Activated naive CD8-positive, alpha-beta T cell treated with anti-CD3 and anti-CD28 coated beads, Interleukin-2, amount 50 U/mL, for 24 hours (primary cell): ENCODE data around the gene MTA1.
A peak's percentile ranks its signal among the peaks of the same experiment; 100 is the strongest.

Experiments used
- ATAC-seq: fragments of 150-1000 bp; cut with Tn5 transposase; one replicate; pipeline ENCODE4 v1.10.0; 2021
- DNase-seq: peaks from one replicate; pipeline ENCODE4 v3.0.0; 2021
- H3K27ac Mint-ChIP-seq: one replicate; pipeline ENCODE4 v1.8.0; 2021; ENCODE audit warnings: mild to moderate bottlenecking, mixed read lengths
- H3K27me3 Mint-ChIP-seq: one replicate; pipeline ENCODE4 v1.8.0; 2021; ENCODE audit warnings: mixed read lengths
- H3K36me3 Mint-ChIP-seq: one replicate; pipeline ENCODE4 v1.8.0; 2021; ENCODE audit warnings: low read depth, mixed read lengths
- H3K4me1 Mint-ChIP-seq: one replicate; pipeline ENCODE4 v1.8.0; 2021; ENCODE audit warnings: mixed read lengths
- H3K4me3 Mint-ChIP-seq: one replicate; pipeline ENCODE4 v1.8.0; 2021; ENCODE audit warnings: mild to moderate bottlenecking, moderate library complexity, mixed read lengths
- H3K9me3 Mint-ChIP-seq: one replicate; pipeline ENCODE4 v1.8.0; 2021; ENCODE audit warnings: mixed read lengths

MTA1 gene

DNA sequence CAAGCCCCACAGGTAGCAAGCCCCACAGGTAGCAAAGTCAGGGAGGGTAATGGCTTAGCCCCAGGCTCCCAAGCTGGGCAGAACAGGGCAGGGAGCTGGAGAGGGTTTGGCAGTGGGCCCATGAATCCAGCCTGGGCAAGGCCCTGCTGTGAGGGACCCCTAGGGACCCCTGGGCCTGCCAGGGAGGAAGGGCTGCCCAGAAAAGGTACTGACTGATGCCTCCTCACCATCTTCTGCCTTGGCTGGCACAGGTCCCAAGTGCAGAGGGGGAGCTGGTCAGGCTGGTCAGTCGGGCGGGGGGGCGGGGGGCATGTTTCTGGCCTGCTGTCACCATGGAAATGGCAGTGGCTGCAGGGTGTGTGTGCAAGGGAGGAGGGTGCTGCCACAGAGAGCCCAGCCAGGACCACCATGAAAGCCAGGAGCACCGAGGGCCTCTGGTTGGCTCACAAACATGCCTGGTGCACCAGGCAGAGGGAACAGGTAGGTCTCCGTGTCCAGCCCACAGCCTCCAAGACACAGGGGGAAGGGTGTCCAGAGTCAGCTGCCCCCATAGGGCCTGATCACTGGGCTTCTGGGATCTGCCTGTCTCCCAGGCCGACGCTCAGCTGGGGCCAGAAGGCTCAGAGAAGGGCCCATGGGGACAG lies 53.5 kb downstream of the MTA1 start:
- peaks cover 2% of the 10 kb centered on the region for H3K36me3 Mint-ChIP-seq
- DNase-seq (no peak), ATAC-seq (no peak)
- H3K4me3 Mint-ChIP-seq, result no peak overlapping the region
- H3K27ac Mint-ChIP-seq, result no peak overlapping the region
- H3K27me3 Mint-ChIP-seq, result peaks cover 14% of the 10 kb centered on the region
- H3K9me3 Mint-ChIP-seq, result no peaks in the 10 kb centered on the region
- peaks cover 9% of the 10 kb centered on the region for H3K4me1 Mint-ChIP-seq

- DNase-seq, result peak; percentile 47
- peaks cover 2% of the 10 kb centered on the region for H3K36me3 Mint-ChIP-seq
- no peak overlapping the region for H3K4me3 Mint-ChIP-seq
- H3K27ac Mint-ChIP-seq, result no peak overlapping the region
- no peaks in the 10 kb centered on the region for H3K9me3 Mint-ChIP-seq
- peaks cover 9% of the 10 kb centered on the region for H3K4me1 Mint-ChIP-seq
- peak; percentile 37 for ATAC-seq
- peaks cover 14% of the 10 kb centered on the region for H3K27me3 Mint-ChIP-seq
Observed at GRCh38 chr14:105473677-105474482, 54.3 kb downstream of the MTA1 start.

DNA sequence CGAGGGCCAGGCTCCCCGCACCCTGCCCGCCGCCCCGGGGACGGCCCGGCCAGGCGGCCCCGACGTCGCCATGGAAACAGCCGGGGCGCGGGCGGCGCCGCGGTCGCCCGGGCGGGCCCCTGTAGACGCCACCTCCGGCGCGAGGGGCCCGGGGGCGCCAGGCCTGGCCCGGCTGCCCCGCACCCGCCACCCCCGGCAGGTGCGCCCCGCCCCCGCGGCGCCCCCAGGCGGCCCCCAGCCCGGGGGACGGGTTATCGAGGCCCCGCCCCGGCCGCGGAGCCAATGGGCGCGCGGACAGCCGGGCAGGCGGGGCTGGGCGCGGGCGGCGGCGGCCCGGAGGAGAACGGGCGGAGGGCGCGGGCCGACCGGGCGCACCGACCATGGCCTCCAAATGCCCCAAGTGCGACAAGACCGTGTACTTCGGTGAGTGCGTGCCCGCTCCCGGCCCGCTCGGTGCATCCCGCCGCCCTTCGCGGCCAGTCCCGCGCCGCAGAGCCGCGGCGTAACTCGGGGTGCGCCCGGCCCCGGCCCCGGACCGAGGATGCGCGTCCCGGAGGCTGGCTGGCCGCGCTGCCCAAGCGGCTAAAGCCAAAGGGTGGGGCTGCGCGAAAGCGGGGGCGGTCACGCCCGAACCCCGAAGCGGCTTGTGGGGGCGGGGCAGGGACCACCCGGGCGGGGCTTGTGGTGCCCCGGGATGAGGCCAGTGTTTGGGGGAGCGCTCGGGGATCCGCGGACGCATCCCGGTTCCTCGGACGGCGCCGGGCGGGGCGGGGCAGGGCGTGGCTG lies 55.0 kb downstream of the MTA1 start, which contains the start of gene CRIP2:
Gene CRIP2 (plus strand): TSS at position 339 of the 786 bp plus-strand sequence. CDS start 42 bp downstream, at position 381.
- peaks cover 2% of the 10 kb centered on the region for H3K36me3 Mint-ChIP-seq
- no peak within 1 kb of the TSS for H3K27ac Mint-ChIP-seq
- no peaks in the 10 kb centered on the region for H3K9me3 Mint-ChIP-seq
- peak within 1 kb of the TSS; percentile 32 for H3K4me3 Mint-ChIP-seq
- peaks cover 19% of the 10 kb centered on the region for H3K27me3 Mint-ChIP-seq
- peak; percentile 27 for DNase-seq
- H3K4me1 Mint-ChIP-seq, result peaks cover 9% of the 10 kb centered on the region
- ATAC-seq, result peak; percentile 25

DNA sequence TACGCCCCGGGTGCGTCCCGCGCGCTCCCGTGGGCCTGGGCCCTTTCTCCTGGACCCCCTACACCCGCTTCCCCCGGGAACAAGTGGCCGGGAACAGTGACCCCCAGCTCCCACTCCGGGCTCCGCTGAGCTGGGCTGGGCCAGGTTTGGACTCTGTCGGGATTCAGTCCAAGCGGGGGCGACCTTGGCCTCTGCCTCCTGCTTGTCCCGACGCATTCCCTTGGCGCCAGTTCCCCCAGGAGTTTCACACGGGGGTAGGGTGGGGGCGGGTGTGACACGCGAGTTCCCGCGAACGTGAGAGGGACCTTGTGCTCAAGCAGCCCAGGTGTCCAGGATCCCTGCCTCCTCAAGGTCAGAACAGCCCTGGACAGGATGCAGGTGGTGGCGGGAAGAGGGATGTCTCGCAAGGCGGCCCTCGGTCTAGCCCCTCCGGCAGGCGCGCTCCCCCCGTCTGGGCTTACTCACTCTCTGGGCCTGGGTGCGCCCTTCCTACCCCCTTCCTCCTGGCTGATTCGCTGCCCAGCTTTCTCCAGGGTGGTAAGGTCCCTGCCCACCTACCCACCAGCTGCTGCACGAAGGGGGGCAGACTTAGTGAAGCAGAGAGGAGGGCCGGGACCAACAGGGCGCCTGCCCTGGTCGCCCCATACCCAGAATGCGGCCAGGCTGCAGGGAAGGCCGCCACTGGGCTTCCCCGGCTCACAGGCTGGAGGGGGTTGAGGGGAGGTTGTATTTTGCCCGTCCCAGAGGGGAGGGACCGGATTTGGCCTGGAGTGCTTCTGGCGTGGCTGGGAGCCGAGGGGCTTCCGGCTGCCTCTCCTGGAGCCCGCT lies 55.9 kb downstream of the MTA1 start:
- Mint-ChIP-seq H3K4me3 (peak overlapping the region; percentile 32), H3K36me3 (peaks cover 2% of the 10 kb centered on the region), H3K27ac (no peak overlapping the region), H3K27me3 (peaks cover 23% of the 10 kb centered on the region), H3K4me1 (peaks cover 16% of the 10 kb centered on the region), H3K9me3 (no peaks in the 10 kb centered on the region)
- ATAC-seq (no peak), DNase-seq (no peak)

- H3K36me3 Mint-ChIP-seq, result peaks cover 2% of the 10 kb centered on the region
- ATAC-seq (no peak), DNase-seq (no peak)
- H3K27ac Mint-ChIP-seq, result no peak overlapping the region
- H3K27me3 Mint-ChIP-seq, result peaks cover 23% of the 10 kb centered on the region
- no peaks in the 10 kb centered on the region for H3K9me3 Mint-ChIP-seq
- H3K4me1 Mint-ChIP-seq, result peaks cover 23% of the 10 kb centered on the region
- H3K4me3 Mint-ChIP-seq, result no peak overlapping the region
Observed at GRCh38 chr14:105476097-105476830, 56.6 kb downstream of the MTA1 start.

DNA sequence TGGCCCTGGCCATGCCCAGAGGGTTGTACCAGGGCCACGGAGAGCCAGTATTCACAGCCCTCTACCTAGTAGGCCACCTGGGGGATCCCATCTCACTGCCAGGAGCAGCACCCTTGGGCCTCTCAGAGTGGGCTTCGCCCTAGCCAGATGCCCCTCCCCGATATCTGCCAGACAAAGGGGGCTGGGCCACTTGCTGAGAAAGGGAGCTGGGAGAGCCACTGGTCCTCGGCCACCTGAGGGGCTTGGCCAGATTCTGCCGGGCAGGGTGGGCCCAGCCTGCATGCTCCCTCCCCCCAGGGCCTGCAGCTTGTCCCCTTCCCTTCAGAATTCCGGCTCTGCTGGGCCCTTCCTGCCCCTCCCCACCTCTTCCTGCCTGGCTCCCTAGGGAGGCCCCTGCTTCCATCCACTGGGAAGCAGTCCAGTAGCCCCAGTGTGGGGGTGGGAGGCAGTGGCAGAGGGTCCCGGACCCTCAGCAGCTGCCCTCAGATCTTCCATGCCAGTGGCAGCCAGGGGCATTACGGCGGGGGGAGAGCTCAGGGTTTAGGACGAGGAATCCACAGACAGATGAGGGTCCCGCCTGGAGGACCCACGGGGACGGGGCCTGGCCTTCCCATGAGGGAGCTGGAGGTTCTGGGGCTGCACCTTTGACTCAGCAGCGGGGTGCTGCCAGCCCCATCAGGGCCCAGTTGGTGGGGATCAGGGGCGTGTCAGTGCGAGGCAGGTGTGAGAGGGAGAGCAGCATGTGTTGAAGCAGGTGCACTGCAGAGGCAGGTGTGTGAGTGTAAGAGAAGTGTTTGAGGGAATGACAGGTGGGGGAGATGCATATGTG lies 57.4 kb downstream of the MTA1 start:
- DNase-seq, result no peak
- Mint-ChIP-seq H3K27me3 (peaks cover 23% of the 10 kb centered on the region), H3K36me3 (peaks cover 2% of the 10 kb centered on the region), H3K4me3 (no peak overlapping the region), H3K27ac (no peak overlapping the region), H3K9me3 (no peaks in the 10 kb centered on the region), H3K4me1 (peaks cover 28% of the 10 kb centered on the region)
- no peak for ATAC-seq

DNA sequence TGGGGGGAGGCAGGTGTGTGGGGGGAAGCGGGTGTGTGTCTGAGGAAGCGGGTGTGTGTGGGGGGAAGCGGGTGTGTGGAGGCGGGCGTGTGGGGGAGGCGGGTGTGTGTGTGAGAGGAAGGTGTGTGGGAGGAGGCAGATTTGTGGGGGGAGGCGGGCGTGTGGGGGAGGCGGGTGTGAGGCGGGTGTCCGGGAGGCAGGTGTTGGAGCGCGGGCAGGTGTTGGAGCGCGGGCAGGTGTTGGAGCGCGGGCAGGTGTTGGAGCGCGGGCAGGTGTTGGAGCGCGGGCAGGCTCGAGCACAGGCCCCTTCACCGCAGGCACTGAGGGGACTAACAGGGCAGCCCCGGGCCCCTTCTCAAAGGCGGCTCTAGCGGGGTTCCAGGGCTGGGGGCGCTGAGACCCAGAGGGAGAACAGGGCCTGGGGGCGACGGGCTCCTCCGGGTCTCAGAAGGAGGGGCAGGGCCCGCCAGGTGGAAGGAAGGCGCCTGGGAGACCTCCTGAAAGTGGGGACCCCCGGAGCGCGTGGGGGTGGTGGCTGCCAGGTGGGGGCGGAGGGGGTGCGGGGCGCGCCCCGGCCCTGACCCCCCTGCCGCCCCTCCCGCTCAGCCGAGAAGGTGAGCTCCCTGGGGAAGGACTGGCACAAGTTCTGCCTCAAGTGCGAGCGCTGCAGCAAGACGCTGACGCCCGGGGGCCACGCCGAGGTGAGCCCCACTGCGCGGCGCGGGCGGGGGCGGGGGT lies 58.2 kb downstream of the MTA1 start:
- ATAC-seq (no peak), DNase-seq (peak; percentile 13)
- H3K4me1 Mint-ChIP-seq, result peaks cover 35% of the 10 kb centered on the region
- H3K36me3 Mint-ChIP-seq, result peaks cover 2% of the 10 kb centered on the region
- no peak overlapping the region for H3K4me3 Mint-ChIP-seq
- no peaks in the 10 kb centered on the region for H3K9me3 Mint-ChIP-seq
- peaks cover 23% of the 10 kb centered on the region for H3K27me3 Mint-ChIP-seq
- no peak overlapping the region for H3K27ac Mint-ChIP-seq

DNA sequence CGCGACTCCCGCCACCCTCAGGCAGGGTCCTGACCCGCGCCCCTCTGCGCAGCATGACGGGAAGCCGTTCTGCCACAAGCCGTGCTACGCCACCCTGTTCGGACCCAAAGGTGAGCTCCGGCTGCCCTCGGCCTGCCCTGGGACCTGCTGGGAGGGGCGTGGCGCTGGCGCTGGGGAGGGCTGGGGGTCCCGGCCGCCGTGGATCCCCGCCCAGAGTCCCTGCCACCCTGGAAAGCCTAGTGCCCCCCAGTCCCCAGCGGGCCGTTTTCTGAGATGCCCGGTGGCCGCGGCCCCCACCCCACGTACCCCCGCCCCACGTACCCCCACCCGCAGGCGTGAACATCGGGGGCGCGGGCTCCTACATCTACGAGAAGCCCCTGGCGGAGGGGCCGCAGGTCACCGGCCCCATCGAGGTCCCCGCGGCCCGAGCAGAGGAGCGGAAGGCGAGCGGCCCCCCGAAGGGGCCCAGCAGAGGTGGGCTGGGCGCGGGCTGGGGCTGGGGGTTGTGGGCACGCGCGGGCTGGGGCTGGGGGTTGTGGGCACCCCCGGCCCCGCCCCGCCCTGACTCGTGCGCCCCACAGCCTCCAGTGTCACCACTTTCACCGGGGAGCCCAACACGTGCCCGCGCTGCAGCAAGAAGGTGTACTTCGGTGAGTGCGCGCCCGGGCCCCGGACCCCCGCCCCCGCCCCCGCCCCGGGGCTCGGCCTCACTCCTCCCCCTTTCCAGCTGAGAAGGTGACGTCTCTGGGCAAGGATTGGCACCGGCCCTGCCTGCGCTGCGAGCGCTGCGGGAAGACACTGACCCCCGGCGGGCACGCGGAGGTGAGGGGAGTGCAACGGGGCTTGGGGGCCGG lies 59.0 kb downstream of the MTA1 start:
- peaks cover 40% of the 10 kb centered on the region for H3K4me1 Mint-ChIP-seq
- no peak overlapping the region for H3K27ac Mint-ChIP-seq
- no peak for ATAC-seq
- H3K4me3 Mint-ChIP-seq, result no peak overlapping the region
- H3K9me3 Mint-ChIP-seq, result no peaks in the 10 kb centered on the region
- DNase-seq, result no peak
- peaks cover 23% of the 10 kb centered on the region for H3K27me3 Mint-ChIP-seq
- H3K36me3 Mint-ChIP-seq, result peaks cover 2% of the 10 kb centered on the region

- Mint-ChIP-seq H3K4me3 (no peak overlapping the region), H3K36me3 (peaks cover 2% of the 10 kb centered on the region), H3K27me3 (peaks cover 23% of the 10 kb centered on the region), H3K9me3 (no peaks in the 10 kb centered on the region), H3K4me1 (peaks cover 46% of the 10 kb centered on the region), H3K27ac (no peak overlapping the region)
- ATAC-seq (no peak), DNase-seq (no peak)
Observed at GRCh38 chr14:105479431-105480158, 60.0 kb downstream of the MTA1 start.

GRCh38 chr14:105480199-105480746 lies 60.6 kb downstream of the MTA1 start:
- no peak for DNase-seq
- no peak for ATAC-seq
- H3K4me3 Mint-ChIP-seq, result no peak overlapping the region
- peaks cover 50% of the 10 kb centered on the region for H3K4me1 Mint-ChIP-seq
- H3K9me3 Mint-ChIP-seq, result no peaks in the 10 kb centered on the region
- peaks cover 2% of the 10 kb centered on the region for H3K36me3 Mint-ChIP-seq
- peak overlapping the region; percentile 94 for H3K27ac Mint-ChIP-seq
- H3K27me3 Mint-ChIP-seq, result peaks cover 23% of the 10 kb centered on the region
